H1 (cell line): ENCODE measurements around the gene BCHE. TPM values are rescaled to one million over a fixed set of nuclear protein-coding genes. Genes with fewer than 3 reads are reported as not detected.

Source experiments
- CEBPB ChIP-seq: IDR thresholded peaks from 2 replicates; pipeline ENCODE4 v1.6.1; 2012; ENCODE audit warnings: low read depth, low read length
- EP300 ChIP-seq, 2 experiments: IDR thresholded peaks; 1 replicate in 1 of 2; 2 replicates in 1 of 2; pipeline ENCODE4 v1.6.1; 2011 to 2012; ENCODE audit warnings: low read depth in 2 of 2, low read length in 2 of 2, mild to moderate bottlenecking in 2 of 2, borderline replicate concordance in 1 of 2, inconsistent platforms in 1 of 2, moderate library complexity in 1 of 2
- KDM1A ChIP-seq: fragments of 200-600, 300-600 bp; sonication (generic); IDR thresholded peaks from 2 replicates; pipeline ENCODE4 v1.7.1; 2016; ENCODE audit warnings: mild to moderate bottlenecking, low read length, borderline replicate concordance
- KDM4A ChIP-seq: IDR thresholded peaks from one replicate; pipeline ENCODE4 v1.7.1; 2012; ENCODE audit warnings: low read depth, mild to moderate bottlenecking, moderate library complexity, low read length, inconsistent platforms; ENCODE audit not compliant: severe bottlenecking
- RAD21 ChIP-seq, 2 experiments: IDR thresholded peaks in 1 of 2; conservative IDR thresholded peaks in 1 of 2; 2 replicates each; pipeline ENCODE4 v1.6.1; 2011; ENCODE audit warnings: low read depth in 2 of 2, low read length in 2 of 2, improper control_type of control experiment in 1 of 2, inconsistent platforms in 1 of 2, mild to moderate bottlenecking in 1 of 2, moderate library complexity in 1 of 2
- SIRT6 ChIP-seq: IDR thresholded peaks from one replicate; pipeline ENCODE4 v1.7.1; 2012; ENCODE audit warnings: low read length, inconsistent platforms
- SP2 ChIP-seq: IDR thresholded peaks from 2 replicates; pipeline ENCODE4 v1.6.1; 2012; ENCODE audit warnings: mild to moderate bottlenecking, low read length, inconsistent platforms
- SUZ12 ChIP-seq: fragments of 200-600 bp; sonication (generic); IDR thresholded peaks from 2 replicates; pipeline ENCODE4 v1.6.1; 2012; ENCODE audit warnings: mild to moderate bottlenecking, inconsistent platforms, low read length, moderate library complexity, mixed read lengths
- TAF7 ChIP-seq: optimal IDR thresholded peaks from 2 replicates; pipeline ENCODE3; 2011; ENCODE audit warnings: low read depth, mild to moderate bottlenecking, inconsistent platforms, low read length, moderate library complexity, borderline replicate concordance
- YY1 ChIP-seq: IDR thresholded peaks from 2 replicates; pipeline ENCODE4 v1.6.1; 2011; ENCODE audit warnings: low read depth, mild to moderate bottlenecking, low read length
- polyA plus RNA-seq, 7 experiments: library from polyadenylated mRNA; depleted of rRNA in 3 of 7; stranded (reverse) in 5 of 7; unstranded in 2 of 7; fragments of >200 nt in 5 of 7; fragments of 200-250 nt in 2 of 7; gene quantifications; 1 replicate in 5 of 7; 2 replicates in 1 of 7; 4 replicates in 1 of 7; pipeline versions ENCODE4 v1.2.1 to v1.2.3, GENCODE V29; 2011 to 2013; ENCODE audit warnings: missing spikeins in 2 of 7, mixed read lengths in 2 of 7
- total RNA-seq: library from RNA; stranded (reverse); fragmentation: NEBNext Ultra II Directional; extraction: Animal tissue kit (Norgen Biotek cat#: 25700); gene quantifications from 2 replicates; pipeline ENCODE4 v1.2.1, GENCODE V29; 2021

BCHE gene
- total and polyA plus RNA-seq, 2 of the 8 experiments (the other 6 are each of a cell fraction or from before 2014, with no cell fraction given) = 0.56 to 1.9 TPM

DNA sequence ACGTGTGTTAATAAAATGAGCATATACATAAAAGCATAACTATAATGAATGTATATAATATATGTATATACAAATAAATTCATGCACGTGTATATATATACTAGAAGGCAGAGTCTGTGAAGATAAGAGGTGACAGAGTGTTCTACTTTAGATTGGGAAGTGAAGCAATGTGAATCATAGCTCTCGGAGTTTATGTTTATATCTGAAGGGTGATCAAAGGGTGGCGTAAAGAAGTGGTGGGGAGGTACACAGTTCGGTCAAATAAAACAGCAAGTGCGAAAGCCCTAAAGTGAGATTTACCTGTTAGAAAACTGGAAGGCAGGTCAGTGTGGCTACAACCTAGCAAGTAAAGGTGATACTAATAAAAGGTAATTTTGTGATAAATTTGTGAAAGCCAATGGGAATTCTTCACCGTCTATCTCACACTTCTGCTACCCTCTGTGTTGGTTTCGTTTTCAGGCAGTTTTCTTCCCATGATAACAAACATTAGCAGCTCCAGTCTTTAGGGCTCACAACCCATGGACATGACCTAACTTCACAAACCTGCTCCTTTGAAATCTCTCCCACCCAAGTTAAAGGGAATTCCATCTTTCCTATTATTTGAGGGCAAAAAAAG is 46.7 kb upstream of the BCHE start (continued):
- TF ChIP-seq RAD21 (IDR thresholded peaks at IDR 0.05 in 1 of 2, conservative IDR thresholded peaks at IDR 0.05 in 1 of 2; ENCODE audit: low read depth in 2 of 2, low read length in 2 of 2) = no peak
- TF ChIP-seq SIRT6 = no peak
- no peak for TF ChIP-seq KDM1A
- no peak for TF ChIP-seq KDM4A
- no peak for TF ChIP-seq TAF7
- TF ChIP-seq CEBPB = no peak
- TF ChIP-seq SUZ12 = no peak
- TF ChIP-seq SP2 = no peak
- no peak for TF ChIP-seq YY1
- TF ChIP-seq EP300 (IDR thresholded peaks at IDR 0.05; ENCODE audit: borderline replicate concordance in 1 of 2, low read depth in 2 of 2, low read length in 2 of 2) = no peak
